ENCODE data around the gene CXCL14.

The CXCL14 gene

DNA sequence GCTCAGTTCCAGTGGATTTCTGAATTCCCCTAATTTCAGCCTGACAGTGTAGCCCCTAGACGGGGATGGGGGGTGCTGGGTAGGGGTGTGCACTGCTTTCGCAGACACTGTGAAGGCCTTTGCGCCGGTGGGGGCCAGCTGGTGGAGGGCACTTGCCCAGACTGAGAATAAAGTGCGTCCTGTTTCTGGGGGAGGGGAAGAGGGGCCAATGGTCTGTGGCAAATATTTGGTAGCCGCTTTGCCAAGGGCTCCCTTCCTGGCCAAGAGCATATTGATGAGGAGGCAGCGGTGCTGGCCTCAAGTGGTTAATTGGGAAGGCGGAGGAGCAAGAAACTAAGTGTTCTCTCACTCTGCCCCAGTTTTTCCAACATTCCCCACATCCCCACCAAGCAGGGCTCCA, 1.4 kb downstream of the CXCL14 start:
- H3K4me1 Mint-ChIP-seq = peaks cover 20% of the 10 kb centered on the region
- DNase-seq = no peak
- peak overlapping the region; percentile 38 for H3K4me3 Mint-ChIP-seq
- peaks cover 93% of the 10 kb centered on the region for H3K27me3 Mint-ChIP-seq (ENCODE audit: low read depth, poor library complexity)
- no peak overlapping the region for H3K27ac Mint-ChIP-seq
- no peaks in the 10 kb centered on the region for H3K36me3 Mint-ChIP-seq (ENCODE audit: low read depth)
- no peaks in the 10 kb centered on the region for H3K9me3 Mint-ChIP-seq
- TF ChIP-seq, protein P1, sequence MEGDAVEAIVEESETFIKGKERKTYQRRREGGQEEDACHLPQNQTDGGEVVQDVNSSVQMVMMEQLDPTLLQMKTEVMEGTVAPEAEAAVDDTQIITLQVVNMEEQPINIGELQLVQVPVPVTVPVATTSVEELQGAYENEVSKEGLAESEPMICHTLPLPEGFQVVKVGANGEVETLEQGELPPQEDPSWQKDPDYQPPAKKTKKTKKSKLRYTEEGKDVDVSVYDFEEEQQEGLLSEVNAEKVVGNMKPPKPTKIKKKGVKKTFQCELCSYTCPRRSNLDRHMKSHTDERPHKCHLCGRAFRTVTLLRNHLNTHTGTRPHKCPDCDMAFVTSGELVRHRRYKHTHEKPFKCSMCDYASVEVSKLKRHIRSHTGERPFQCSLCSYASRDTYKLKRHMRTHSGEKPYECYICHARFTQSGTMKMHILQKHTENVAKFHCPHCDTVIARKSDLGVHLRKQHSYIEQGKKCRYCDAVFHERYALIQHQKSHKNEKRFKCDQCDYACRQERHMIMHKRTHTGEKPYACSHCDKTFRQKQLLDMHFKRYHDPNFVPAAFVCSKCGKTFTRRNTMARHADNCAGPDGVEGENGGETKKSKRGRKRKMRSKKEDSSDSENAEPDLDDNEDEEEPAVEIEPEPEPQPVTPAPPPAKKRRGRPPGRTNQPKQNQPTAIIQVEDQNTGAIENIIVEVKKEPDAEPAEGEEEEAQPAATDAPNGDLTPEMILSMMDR (IDR thresholded peaks at IDR 0.05) = no peak

DNA sequence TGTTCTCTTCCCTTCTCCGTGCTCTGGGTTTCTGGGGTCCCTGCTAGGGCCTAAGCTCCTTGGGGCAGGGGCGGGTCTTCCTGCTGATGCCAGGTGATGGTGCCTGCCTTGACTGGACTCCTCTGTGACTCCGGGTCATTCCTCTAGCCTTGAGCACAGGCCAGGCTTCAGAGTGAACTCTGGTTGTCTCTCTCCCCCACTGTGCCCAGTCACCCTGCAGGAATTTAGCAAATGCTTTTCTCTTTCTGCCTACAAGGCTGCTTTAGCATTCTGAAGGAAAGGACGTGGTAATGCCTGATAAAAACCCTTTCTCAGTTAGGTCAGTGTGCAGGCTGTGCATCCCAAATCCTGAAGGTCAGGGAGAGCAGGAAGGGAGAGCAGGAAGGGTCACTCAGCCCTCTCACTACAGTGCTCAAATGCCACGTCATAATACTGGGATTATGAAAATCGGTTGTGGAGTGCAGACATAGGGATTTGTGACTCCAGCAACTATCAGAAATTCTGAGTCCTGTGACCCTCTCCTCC, 2.7 kb downstream of the CXCL14 start:
- Mint-ChIP-seq H3K27me3 (ENCODE audit: low read depth, poor library complexity) (peaks cover 87% of the 10 kb centered on the region), H3K4me3 (no peak overlapping the region), H3K4me1 (peaks cover 24% of the 10 kb centered on the region), H3K27ac (no peak overlapping the region), H3K36me3 (ENCODE audit: low read depth) (no peaks in the 10 kb centered on the region), H3K9me3 (no peaks in the 10 kb centered on the region)
- TF ChIP-seq, protein P1 (IDR thresholded peaks at IDR 0.05) = no peak
- DNase-seq = no peak

GRCh38 chr5:135574493-135574892, 4.3 kb downstream of the CXCL14 start:
- Mint-ChIP-seq H3K27ac (no peak overlapping the region), H3K27me3 (ENCODE audit: low read depth, poor library complexity) (peaks cover 83% of the 10 kb centered on the region), H3K9me3 (no peaks in the 10 kb centered on the region), H3K4me3 (no peak overlapping the region), H3K4me1 (peaks cover 24% of the 10 kb centered on the region), H3K36me3 (ENCODE audit: low read depth) (no peaks in the 10 kb centered on the region)
- TF ChIP-seq, protein P1 (IDR thresholded peaks at IDR 0.05) = no peak
- no peak for DNase-seq

DNA sequence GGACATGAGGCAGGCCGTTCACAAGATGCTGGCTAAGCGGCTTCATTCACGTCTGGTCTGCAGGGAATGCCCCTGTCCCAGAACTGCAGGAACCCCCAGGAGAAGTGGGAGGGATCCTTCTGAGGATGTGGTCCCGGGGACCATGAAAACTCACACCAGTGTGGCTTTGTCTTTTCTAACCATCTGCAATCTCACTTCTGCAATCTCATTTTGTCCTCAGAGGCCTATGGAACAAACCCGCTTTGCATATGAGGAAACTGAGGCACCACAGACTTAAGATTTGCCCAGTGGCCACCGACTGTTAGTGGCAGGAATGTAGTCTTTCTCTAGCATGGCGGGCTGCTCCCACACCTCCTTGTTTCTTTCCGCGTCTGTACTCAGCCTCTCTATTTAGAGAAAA, 6.9 kb downstream of the CXCL14 start:
- no peaks in the 10 kb centered on the region for H3K9me3 Mint-ChIP-seq
- peaks cover 60% of the 10 kb centered on the region for H3K27me3 Mint-ChIP-seq (ENCODE audit: low read depth, poor library complexity)

DNA sequence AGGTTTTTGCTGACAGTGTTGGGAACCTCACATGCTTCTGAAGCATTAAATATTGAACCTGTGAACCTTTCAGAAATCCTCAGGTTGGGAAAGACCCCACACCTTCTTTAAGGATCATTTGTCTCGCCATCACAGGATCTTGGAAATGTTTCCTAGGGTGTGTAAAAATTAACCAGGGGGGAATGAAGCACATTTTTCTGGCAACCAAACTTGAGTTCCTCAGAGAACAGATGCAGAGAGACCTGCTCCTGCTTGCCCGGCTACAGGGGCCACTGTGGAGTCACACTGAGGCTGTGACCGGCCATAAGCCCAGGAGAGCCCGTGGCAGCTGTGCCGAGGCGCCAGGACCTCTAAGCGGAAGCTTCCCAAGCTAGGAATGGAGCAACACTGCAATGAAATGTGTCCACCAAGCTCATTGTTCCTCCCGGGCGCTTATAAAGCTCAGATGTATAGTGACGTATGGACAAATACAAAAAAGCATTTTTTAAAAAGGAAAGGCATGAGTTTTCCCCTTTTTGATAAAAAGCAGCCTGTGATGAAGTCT, 7.7 kb downstream of the CXCL14 start:
- peaks cover 23% of the 10 kb centered on the region for H3K4me1 Mint-ChIP-seq
- H3K27ac Mint-ChIP-seq = no peak overlapping the region
- no peak overlapping the region for H3K4me3 Mint-ChIP-seq

More for the DNA sequence above, 6.9 kb downstream of the CXCL14 start:
- no peak for DNase-seq
- H3K27ac Mint-ChIP-seq = no peak overlapping the region
- peaks cover 24% of the 10 kb centered on the region for H3K4me1 Mint-ChIP-seq
- H3K36me3 Mint-ChIP-seq (ENCODE audit: low read depth) = no peaks in the 10 kb centered on the region
- H3K4me3 Mint-ChIP-seq = no peak overlapping the region
- TF ChIP-seq, protein P1 (IDR thresholded peaks at IDR 0.05) = no peak

GRCh38 chr5:135570453-135570764, 8.4 kb downstream of the CXCL14 start:
- Mint-ChIP-seq H3K9me3 (no peaks in the 10 kb centered on the region), H3K36me3 (ENCODE audit: low read depth) (no peaks in the 10 kb centered on the region), H3K4me1 (peaks cover 23% of the 10 kb centered on the region), H3K27ac (no peak overlapping the region), H3K27me3 (ENCODE audit: low read depth, poor library complexity) (peaks cover 56% of the 10 kb centered on the region), H3K4me3 (no peak overlapping the region)
- no peak for DNase-seq
- TF ChIP-seq, protein P1 (IDR thresholded peaks at IDR 0.05) = no peak

More for the DNA sequence above, 7.7 kb downstream of the CXCL14 start:
- H3K36me3 Mint-ChIP-seq (ENCODE audit: low read depth) = no peaks in the 10 kb centered on the region
- H3K27me3 Mint-ChIP-seq (ENCODE audit: low read depth, poor library complexity) = peaks cover 58% of the 10 kb centered on the region
- TF ChIP-seq, protein P1 (IDR thresholded peaks at IDR 0.05) = no peak
- H3K9me3 Mint-ChIP-seq = no peaks in the 10 kb centered on the region
- no peak for DNase-seq

Data from nephron progenitor cell (in vitro differentiated cells).